HepG2 (cell line): ENCODE measurements around the gene ABHD17A. TPM values are rescaled to one million over a fixed set of nuclear protein-coding genes. Genes with fewer than 3 reads are reported as not detected.

ENCODE experiments used
- ATAC-seq: fragments of 200-7000 bp; cut with Tn5 transposase; 3 replicates; pipeline ENCODE4 v1.9.1; 2020; ENCODE audit warnings: mild to moderate bottlenecking, moderate library complexity
- BruUV-seq: library from RNA; stranded (reverse); fragments of 400-500 nt; replicated peaks from 2 replicates; lab custom pipeline; 2021; lab: Mats Ljungman, UMichigan
- CTCF ChIA-PET: fragments of 300-600 bp; formaldehyde crosslinking; extraction: SDS; loops from one replicate; lab custom pipeline; 2021; ENCODE audit warnings: low total read pairs, inconsistent platforms, low intra/inter-chr PET ratio; lab: Yijun Ruan, JAX
- POLR2A ChIA-PET: fragments of 350-600 bp; sonication (Branson Sonifier 250); formaldehyde crosslinking; loops from one replicate; lab custom pipeline; 2020; ENCODE audit warnings: antibody characterized with exemption, inconsistent platforms; lab: Yijun Ruan, JAX
- DNase-seq: peaks from one replicate; pipeline ENCODE4 v3.0.0-alpha.2; 2015; ENCODE audit warnings: low spot score
- FAIRE-seq: peaks from 3 replicates; lab custom pipeline; 2011; peaks lifted over from hg19 to GRCh38; lab: Jason Lieb, UNC
- H2AFZ ChIP-seq: one replicate; pipeline ENCODE4 v1.6.1; 2011; ENCODE audit warnings: low read length, inconsistent platforms
- H3K27ac ChIP-seq: fragments of 300-600 bp; 3 replicates; pipeline ENCODE4 v1.8.0; 2011; ENCODE audit warnings: mixed run types, mild to moderate bottlenecking, mixed read lengths, low read length, inconsistent platforms; ENCODE audit not compliant: insufficient read depth; ENCODE audit errors: extremely low read length
- H3K27me3 ChIP-seq, 2 experiments: fragments of 200-600 bp in 1 of 2; 2 replicates in 1 of 2; 3 replicates in 1 of 2; pipeline versions ENCODE4 v1.6.0 to v1.8.0; 2011; ENCODE audit warnings: low read length in 2 of 2, mild to moderate bottlenecking in 2 of 2, moderate library complexity in 2 of 2, inconsistent platforms in 1 of 2; ENCODE audit not compliant: insufficient read depth in 2 of 2, control insufficient read depth in 1 of 2
- H3K36me3 ChIP-seq, 2 experiments: fragments of 200-600 bp in 1 of 2; replicated peaks in 1 of 2; 2 replicates in 1 of 2; 3 replicates in 1 of 2; pipeline versions ENCODE4 v1.5.1 to v1.8.0; 2011; ENCODE audit warnings: low read length in 2 of 2, inconsistent platforms in 1 of 2; ENCODE audit not compliant: insufficient read depth in 2 of 2, control insufficient read depth in 1 of 2
- H3K4me1 ChIP-seq: 2 replicates; pipeline ENCODE4 v1.5.1; 2012; ENCODE audit warnings: low read length, inconsistent platforms; ENCODE audit not compliant: insufficient read depth
- H3K4me2 ChIP-seq: 2 replicates; pipeline ENCODE4 v1.6.0; 2011; ENCODE audit warnings: low read depth, low read length, inconsistent platforms
- H3K4me3 ChIP-seq, 3 experiments: fragments of 200-600 bp in 1 of 3; sonication (generic), shearing (Covaris generic) in 1 of 3; replicated peaks in 1 of 3; 2 replicates each; pipeline ENCODE4 v1.5.1; 2011 to 2016; ENCODE audit warnings: low read length in 3 of 3, inconsistent platforms in 2 of 3, low read depth in 2 of 3, mild to moderate bottlenecking in 2 of 3, control low read depth in 1 of 3, mixed read lengths in 1 of 3; ENCODE audit not compliant: insufficient read depth in 1 of 3
- H3K79me2 ChIP-seq: one replicate; pipeline ENCODE4 v1.6.1; 2011; ENCODE audit warnings: low read length, inconsistent platforms; ENCODE audit not compliant: insufficient read depth
- H3K9ac ChIP-seq: 2 replicates; pipeline ENCODE4 v1.6.0; 2011; ENCODE audit warnings: mild to moderate bottlenecking, low read depth, low read length, inconsistent platforms; ENCODE audit not compliant: insufficient read depth
- H3K9me3 ChIP-seq: 2 replicates; pipeline ENCODE4 v1.5.1; 2012; ENCODE audit warnings: mild to moderate bottlenecking, low read length
- H4K20me1 ChIP-seq: 2 replicates; pipeline ENCODE4 v1.6.0; 2011; ENCODE audit warnings: inconsistent platforms, mild to moderate bottlenecking, low read length, moderate library complexity; ENCODE audit not compliant: insufficient read depth
- MTA1 ChIP-seq: sonication (generic); formaldehyde crosslinking; IDR thresholded peaks from 2 replicates; pipeline ENCODE4 v1.4.0; 2020; ENCODE audit warnings: missing genetic modification reagents, mild to moderate bottlenecking, borderline replicate concordance
- MZF1 ChIP-seq: sonication (generic); formaldehyde crosslinking; IDR thresholded peaks from 2 replicates; pipeline ENCODE4 v1.8.1; 2023; ENCODE audit warnings: mild to moderate bottlenecking, missing genetic modification reagents, borderline replicate concordance
- PRDM4 ChIP-seq: sonication (generic); formaldehyde crosslinking; IDR thresholded peaks from 2 replicates; pipeline ENCODE4 v1.9.0; 2021; ENCODE audit warnings: missing genetic modification reagents, borderline replicate concordance
- PRPF4 ChIP-seq: fragments of 200-400 bp; formaldehyde crosslinking; IDR thresholded peaks from 2 replicates; pipeline ENCODE4 v1.6.1; 2016; ENCODE audit warnings: low read length, low read depth; ENCODE audit not compliant: poor library complexity, severe bottlenecking
- ZNF124 ChIP-seq: sonication (generic); formaldehyde crosslinking; IDR thresholded peaks from 2 replicates; pipeline ENCODE4 v1.4.0; 2020; ENCODE audit warnings: missing genetic modification reagents
- WGBS: methylation state at CpG from one replicate; pipeline ENCODE4 v1.1.6; 2017; ENCODE audit warnings: low lambda C conversion rate; 5-methylcytosine and 5-hydroxymethylcytosine counted together
- in situ Hi-C: cut with HindIII; loops from 2 replicates; pipeline ENCODE4 v1.10.0; 2017; ENCODE audit warnings: low pct_unique_long_range_greater_than_20kb; ENCODE audit not compliant: extremely low pct_ligation_motif_present
- intact Hi-C: fragments of 100-400 bp; cut with micrococcal nuclease; formaldehyde crosslinking; loops from one replicate; pipeline ENCODE4 v1.10.0; 2022; ENCODE audit not compliant: unreplicated experiment
- polyA plus RNA-seq, 8 experiments: library from polyadenylated mRNA; depleted of rRNA in 3 of 8; stranded (reverse) in 7 of 8; unstranded in 1 of 8; fragments of >200 nt; fragmentation: Illumina TruSeq in 4 of 8; extraction: Trizol in 4 of 8; gene quantifications; 2 replicates each; pipeline versions ENCODE4 v1.2.1 to v1.2.3, GENCODE V29; 2011 to 2016; ENCODE audit warnings: low read depth in 4 of 8, missing spikeins in 1 of 8, mixed read lengths in 1 of 8; ENCODE audit not compliant: insufficient read depth in 1 of 8
- total RNA-seq, 5 experiments: library from RNA; depleted of rRNA; stranded (reverse); fragments of >200 nt; fragmentation: Illumina TruSeq; extraction: Trizol; gene quantifications; 2 replicates each; pipeline ENCODE4 v1.2.3, GENCODE V29; 2016; ENCODE audit warnings: low read depth in 1 of 5

ABHD17A gene
- total and polyA plus RNA-seq, 2 of the 13 experiments (the other 11 are each of a cell fraction or from before 2014, with no cell fraction given), result 27.7 to 40.8 TPM

GRCh38 chr19:1849132-1849474 is 36.2 kb downstream of the ABHD17A start:
- H2AFZ ChIP-seq, result no peak overlapping the region
- no peaks in the 10 kb centered on the region for H3K9me3 ChIP-seq
- no peak overlapping the region; a peak in 1 of 6 replicates for H3K4me3 ChIP-seq
- TF ChIP-seq ZNF124 (CRISPR knock-in tag) (no peak), MZF1 (CRISPR knock-in tag) (no peak), MTA1 (CRISPR knock-in tag) (no peak), PRPF4 (no peak), PRDM4 (CRISPR knock-in tag) (no peak)
- intact Hi-C loops (no loop called here), in situ Hi-C loops (no loop called here)
- H3K9ac ChIP-seq, result peak overlapping the region; percentile 100; the same call in 1 of the 2 replicates
- ChIA-PET POLR2A (no interaction called here), CTCF (interaction anchor here (1.3 to 2.4 kb wide), 2 partner anchors 12 to 16 kb away, joined by 3 to 13 read pairs; no protein-coding TSS in a partner anchor)
- peaks cover 17% of the 10 kb centered on the region for H4K20me1 ChIP-seq
- peaks cover 2 to 15% of the 10 kb centered on the region in 2 experiments; a peak in 2 of 5 replicates for H3K36me3 ChIP-seq
- H3K79me2 ChIP-seq, result peaks cover 39% of the 10 kb centered on the region
- H3K27ac ChIP-seq, result peak overlapping the region; percentile 99
- no peak for DNase-seq
- peak overlapping the region; percentile 99 for H3K4me2 ChIP-seq
- FAIRE-seq, result no peak
- ATAC-seq, result no peak
- WGBS, result 67% methylated on average over 5 of the region's 5 CpGs
- BruUV-seq, result no TSS peak
- peaks cover 33% of the 10 kb centered on the region for H3K4me1 ChIP-seq
- H3K27me3 ChIP-seq, result no peaks in the 10 kb centered on the region; a peak in 1 of 5 replicates
